ENCODE measurements around the gene SZT2. TPM values are rescaled to one million over a fixed set of nuclear protein-coding genes. Genes with fewer than 3 reads are reported as not detected.

Gene SZT2
- total RNA-seq, 1 experiment from 2014 or later: 71.6 TPM

DNA sequence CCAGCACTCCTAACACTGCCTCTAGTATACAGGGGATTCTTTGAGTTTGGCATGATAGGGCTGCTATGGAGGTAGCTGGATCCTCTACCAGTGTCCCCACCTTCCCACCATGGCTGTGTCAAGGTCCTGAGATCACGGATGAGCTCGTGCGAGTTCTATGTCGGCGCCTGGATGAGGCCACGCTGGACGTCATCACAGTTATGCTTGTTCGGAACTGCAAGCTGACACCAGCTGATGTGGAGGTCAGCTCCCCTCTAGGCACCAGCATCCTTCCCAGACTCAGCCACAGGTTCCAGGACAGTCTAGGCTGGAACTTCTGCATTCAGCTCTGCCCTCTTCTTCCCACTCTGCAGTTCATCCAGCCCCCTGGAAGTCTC is 48.9 kb downstream of the SZT2 start:
- H3K79me2 ChIP-seq (ENCODE audit: low read depth): no peaks in the 10 kb centered on the region
- intact Hi-C loops (cut with micrococcal nuclease; ENCODE audit: unreplicated experiment): no loop called here
- no peaks in the 10 kb centered on the region for H4K20me1 ChIP-seq (ENCODE audit: insufficient read depth)
- H3K27me3 ChIP-seq (ENCODE audit: insufficient read depth, low read depth): no peaks in the 10 kb centered on the region
- H3F3A ChIP-seq (ENCODE audit: insufficient read depth, low read depth): peaks cover 5% of the 10 kb centered on the region; the same call in 1 of the 2 replicates
- POLR2A ChIA-PET (ENCODE audit: unreplicated experiment): no interaction called here
- peaks cover 3% of the 10 kb centered on the region; the same call in 1 of the 2 replicates for H3K36me3 ChIP-seq (ENCODE audit: low read depth)
- H3K9me2 ChIP-seq (ENCODE audit: insufficient read depth): no peaks in the 10 kb centered on the region
- no peak overlapping the region for H3K27ac ChIP-seq
- no peaks in the 10 kb centered on the region for H3K9me3 ChIP-seq (ENCODE audit: insufficient read depth, low read depth)
- H3K4me1 ChIP-seq (replicated peaks; ENCODE audit: insufficient read depth): no peaks in the 10 kb centered on the region
- no peak for TF ChIP-seq EZH2 (IDR thresholded peaks at IDR 0.05; ENCODE audit: low read depth)
- TF ChIP-seq, protein P1, sequence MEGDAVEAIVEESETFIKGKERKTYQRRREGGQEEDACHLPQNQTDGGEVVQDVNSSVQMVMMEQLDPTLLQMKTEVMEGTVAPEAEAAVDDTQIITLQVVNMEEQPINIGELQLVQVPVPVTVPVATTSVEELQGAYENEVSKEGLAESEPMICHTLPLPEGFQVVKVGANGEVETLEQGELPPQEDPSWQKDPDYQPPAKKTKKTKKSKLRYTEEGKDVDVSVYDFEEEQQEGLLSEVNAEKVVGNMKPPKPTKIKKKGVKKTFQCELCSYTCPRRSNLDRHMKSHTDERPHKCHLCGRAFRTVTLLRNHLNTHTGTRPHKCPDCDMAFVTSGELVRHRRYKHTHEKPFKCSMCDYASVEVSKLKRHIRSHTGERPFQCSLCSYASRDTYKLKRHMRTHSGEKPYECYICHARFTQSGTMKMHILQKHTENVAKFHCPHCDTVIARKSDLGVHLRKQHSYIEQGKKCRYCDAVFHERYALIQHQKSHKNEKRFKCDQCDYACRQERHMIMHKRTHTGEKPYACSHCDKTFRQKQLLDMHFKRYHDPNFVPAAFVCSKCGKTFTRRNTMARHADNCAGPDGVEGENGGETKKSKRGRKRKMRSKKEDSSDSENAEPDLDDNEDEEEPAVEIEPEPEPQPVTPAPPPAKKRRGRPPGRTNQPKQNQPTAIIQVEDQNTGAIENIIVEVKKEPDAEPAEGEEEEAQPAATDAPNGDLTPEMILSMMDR (conservative IDR thresholded peaks at IDR 0.05): no peak
- no peak overlapping the region for H2AFZ ChIP-seq
- no peak overlapping the region for H3K4me2 ChIP-seq
- no TSS peak for BruUV-seq (replicated peaks)
- DNase-seq: no peak
- no peak overlapping the region for H3K4me3 ChIP-seq
- CTCF ChIA-PET: no interaction called here

DNA sequence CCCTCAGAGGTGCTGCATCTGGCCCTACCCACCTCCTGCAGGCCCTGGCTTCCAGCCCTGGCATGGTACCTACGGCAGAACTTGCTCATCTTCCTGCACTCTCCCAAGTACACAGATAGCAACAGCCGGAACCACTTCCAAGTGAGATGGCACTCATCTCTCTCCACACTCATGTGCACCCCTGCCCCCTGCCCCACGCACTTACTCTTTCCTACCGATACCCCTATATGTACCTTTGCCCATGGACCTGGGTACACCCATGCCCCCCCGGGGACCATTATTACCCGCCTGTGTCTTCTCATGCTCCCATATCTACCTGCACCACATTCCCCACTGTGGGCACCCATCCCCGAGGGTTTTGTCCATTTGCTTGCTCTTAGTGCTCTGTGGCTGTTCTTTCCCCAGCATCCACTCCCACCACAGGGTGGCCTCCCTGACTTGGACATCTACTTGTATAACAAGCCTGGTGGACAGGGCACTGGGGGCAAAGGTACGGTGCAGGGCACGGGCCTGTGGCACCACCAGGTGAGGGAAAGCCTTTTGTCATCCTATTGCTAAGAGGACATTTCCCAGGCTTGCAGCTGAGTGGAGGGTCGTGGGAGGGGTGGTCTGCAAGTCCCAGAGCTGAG is 49.4 kb downstream of the SZT2 start:
- ChIA-PET POLR2A (ENCODE audit: unreplicated experiment) (no interaction called here), CTCF (no interaction called here)
- no peak overlapping the region for H2AFZ ChIP-seq
- no peaks in the 10 kb centered on the region for H3K79me2 ChIP-seq (ENCODE audit: low read depth)
- no peaks in the 10 kb centered on the region for H4K20me1 ChIP-seq (ENCODE audit: insufficient read depth)
- no peak overlapping the region for H3K4me2 ChIP-seq
- H3K4me1 ChIP-seq (replicated peaks; ENCODE audit: insufficient read depth): no peaks in the 10 kb centered on the region
- no peak overlapping the region for H3K4me3 ChIP-seq
- no peaks in the 10 kb centered on the region for H3K27me3 ChIP-seq (ENCODE audit: insufficient read depth, low read depth)
- no peaks in the 10 kb centered on the region for H3K9me3 ChIP-seq (ENCODE audit: insufficient read depth, low read depth)
- intact Hi-C loops (cut with micrococcal nuclease; ENCODE audit: unreplicated experiment): no loop called here
- H3K36me3 ChIP-seq (ENCODE audit: low read depth): peaks cover 3% of the 10 kb centered on the region; the same call in 1 of the 2 replicates
- H3K9me2 ChIP-seq (ENCODE audit: insufficient read depth): no peaks in the 10 kb centered on the region
- no TSS peak for BruUV-seq (replicated peaks)
- no peak for DNase-seq
- no peak overlapping the region for H3K27ac ChIP-seq
- TF ChIP-seq, protein P1 (conservative IDR thresholded peaks at IDR 0.05): no peak
- TF ChIP-seq EZH2 (IDR thresholded peaks at IDR 0.05; ENCODE audit: low read depth): no peak
- H3F3A ChIP-seq (ENCODE audit: insufficient read depth, low read depth): peaks cover 5% of the 10 kb centered on the region; the same call in 1 of the 2 replicates

DNA sequence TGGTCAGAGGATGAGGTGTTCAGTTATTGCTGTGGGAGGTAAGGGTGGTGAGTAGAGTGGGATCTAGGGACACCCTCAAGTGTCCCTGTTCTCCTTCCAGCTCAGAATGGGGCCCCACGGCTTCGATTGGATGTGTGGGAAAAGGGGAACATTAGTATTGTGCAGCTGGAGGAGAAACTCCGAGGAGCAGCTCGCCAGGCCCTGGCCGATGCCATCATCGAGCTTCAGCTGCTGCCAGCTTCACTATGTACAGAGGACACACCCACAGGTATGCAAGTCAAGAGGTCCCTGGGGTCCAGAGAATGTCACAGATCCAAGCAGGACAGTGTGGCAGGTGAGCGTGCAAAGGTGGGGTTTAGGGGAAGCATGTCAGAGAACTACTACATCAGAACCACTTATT is 50.1 kb downstream of the SZT2 start:
- TF ChIP-seq, protein P1 (conservative IDR thresholded peaks at IDR 0.05): no peak
- no peak for TF ChIP-seq EZH2 (IDR thresholded peaks at IDR 0.05; ENCODE audit: low read depth)
- H3K4me1 ChIP-seq (replicated peaks; ENCODE audit: insufficient read depth): no peaks in the 10 kb centered on the region
- H3K27ac ChIP-seq: no peak overlapping the region
- CTCF ChIA-PET: no interaction called here
- POLR2A ChIA-PET (ENCODE audit: unreplicated experiment): interaction anchor here (0.6 kb wide), 1 partner anchor 648 kb away, joined by 3 read pairs; no protein-coding TSS in a partner anchor
- peaks cover 5% of the 10 kb centered on the region; the same call in 1 of the 2 replicates for H3F3A ChIP-seq (ENCODE audit: insufficient read depth, low read depth)
- H3K9me3 ChIP-seq (ENCODE audit: insufficient read depth, low read depth): no peaks in the 10 kb centered on the region
- no peak overlapping the region for H3K4me2 ChIP-seq
- peaks cover 3% of the 10 kb centered on the region; the same call in 1 of the 2 replicates for H3K36me3 ChIP-seq (ENCODE audit: low read depth)
- intact Hi-C loops (cut with micrococcal nuclease; ENCODE audit: unreplicated experiment): no loop called here
- no peaks in the 10 kb centered on the region for H4K20me1 ChIP-seq (ENCODE audit: insufficient read depth)
- no peak overlapping the region for H3K4me3 ChIP-seq
- H2AFZ ChIP-seq: no peak overlapping the region
- DNase-seq: no peak
- no peaks in the 10 kb centered on the region for H3K79me2 ChIP-seq (ENCODE audit: low read depth)
- no peaks in the 10 kb centered on the region for H3K27me3 ChIP-seq (ENCODE audit: insufficient read depth, low read depth)
- H3K9me2 ChIP-seq (ENCODE audit: insufficient read depth): no peaks in the 10 kb centered on the region
- no TSS peak for BruUV-seq (replicated peaks)
